CD4-positive, alpha-beta T cell treated with Interleukin-6 at 100 ng/mL for 8 hours (primary cell): ENCODE results near the gene COPRS.

Experiments used
- DNase-seq: peaks from one replicate; pipeline ENCODE4 v3.0.0-alpha.2; 2020; ENCODE audit warnings: mixed read lengths, low spot score

COPRS gene, protein sequence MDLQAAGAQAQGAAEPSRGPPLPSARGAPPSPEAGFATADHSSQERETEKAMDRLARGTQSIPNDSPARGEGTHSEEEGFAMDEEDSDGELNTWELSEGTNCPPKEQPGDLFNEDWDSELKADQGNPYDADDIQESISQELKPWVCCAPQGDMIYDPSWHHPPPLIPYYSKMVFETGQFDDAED

DNA sequence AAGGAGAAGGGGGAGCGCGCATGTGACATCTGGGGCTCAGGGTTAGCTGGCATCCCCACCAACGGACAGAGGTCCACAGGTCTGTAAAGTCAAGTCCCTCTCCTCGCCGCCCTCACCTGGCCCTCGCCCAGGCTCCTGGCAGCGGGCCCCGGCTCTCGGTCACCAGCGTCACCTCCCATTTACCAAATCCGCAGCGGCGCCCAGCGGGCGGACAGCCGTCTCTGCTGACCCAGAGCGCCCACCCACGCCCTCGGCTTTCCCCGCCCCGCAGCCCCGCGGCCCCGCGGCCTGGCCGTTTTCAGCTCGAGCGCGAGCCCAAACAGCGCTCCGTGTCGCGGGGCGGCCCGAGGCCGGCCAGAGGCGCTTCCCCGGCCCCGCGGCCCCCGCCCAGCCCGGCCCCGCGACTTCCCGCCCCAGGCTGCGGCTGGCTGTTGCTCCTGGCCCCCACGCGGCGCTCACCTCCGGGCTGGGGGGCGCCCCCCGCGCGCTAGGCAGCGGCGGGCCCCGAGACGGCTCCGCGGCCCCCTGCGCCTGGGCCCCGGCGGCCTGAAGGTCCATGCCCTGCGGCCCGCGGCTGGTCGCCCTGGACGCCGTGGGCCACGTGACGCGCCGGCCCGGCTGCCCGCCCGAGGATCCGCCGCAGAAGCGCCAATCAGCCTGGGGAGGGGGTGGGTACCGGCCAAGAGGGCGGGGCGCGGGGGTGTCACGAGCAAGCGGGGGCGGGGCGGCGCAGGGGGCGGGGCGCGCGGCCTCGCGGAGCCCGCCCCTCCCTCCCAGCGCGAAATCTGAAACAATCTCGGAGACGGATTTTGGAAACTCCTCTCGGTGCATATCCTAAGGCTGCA lies at the start of gene COPRS:
COPRS (minus strand) TSS at position 603 of the 845 bp plus-strand sequence; CDS start at position 558, 45 bp downstream.
- peak; percentile 83 for DNase-seq

DNA sequence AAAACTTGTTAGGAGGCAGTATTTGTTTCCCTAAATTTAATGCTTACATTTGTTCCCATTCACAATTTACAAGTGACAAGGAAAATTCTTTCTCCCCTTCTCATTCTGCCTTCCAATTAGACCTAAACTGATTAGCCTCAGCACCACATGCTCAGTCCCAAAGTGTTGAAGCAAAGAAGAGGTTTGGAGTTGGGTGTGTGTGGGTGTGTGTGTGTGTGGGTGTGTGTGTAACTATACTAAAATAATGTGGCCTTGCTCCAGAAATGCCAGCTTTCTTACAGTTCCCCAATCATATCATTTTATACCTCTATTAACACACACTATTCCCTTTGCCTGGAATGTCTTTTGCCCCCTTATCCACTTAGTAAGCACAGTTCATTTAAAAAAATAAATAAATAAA lies 49.3 kb upstream of the COPRS start:
- DNase-seq: no peak

DNA sequence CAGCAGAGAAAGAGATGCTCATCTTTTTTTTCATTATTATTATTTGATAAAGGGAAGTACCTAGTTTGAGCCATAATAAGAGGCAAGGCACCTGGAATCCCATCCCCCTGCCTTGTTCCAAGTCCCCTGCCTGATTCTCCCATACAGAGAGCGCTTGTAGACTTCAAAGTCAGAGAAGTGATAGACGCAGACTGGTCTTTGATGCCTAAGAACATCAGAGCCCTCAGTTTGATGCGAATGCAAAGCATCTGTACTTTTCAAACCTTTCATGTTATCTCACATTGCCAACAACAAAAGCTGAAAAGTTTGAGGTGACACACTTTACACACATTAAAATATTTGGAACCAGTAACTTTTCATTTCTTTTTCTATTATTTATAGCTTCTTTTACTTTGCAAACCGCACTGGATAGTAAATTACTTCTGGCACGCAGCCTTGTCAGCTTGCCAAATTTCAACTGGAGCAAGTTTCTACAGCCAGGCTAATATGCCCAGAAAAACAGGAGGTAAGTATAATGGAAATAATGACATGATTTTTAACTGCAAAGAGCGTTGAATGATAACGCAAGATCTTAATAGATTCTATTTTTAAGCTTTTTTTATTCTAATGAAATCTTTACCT lies 48.4 kb upstream of the COPRS start:
- no peak for DNase-seq

DNA sequence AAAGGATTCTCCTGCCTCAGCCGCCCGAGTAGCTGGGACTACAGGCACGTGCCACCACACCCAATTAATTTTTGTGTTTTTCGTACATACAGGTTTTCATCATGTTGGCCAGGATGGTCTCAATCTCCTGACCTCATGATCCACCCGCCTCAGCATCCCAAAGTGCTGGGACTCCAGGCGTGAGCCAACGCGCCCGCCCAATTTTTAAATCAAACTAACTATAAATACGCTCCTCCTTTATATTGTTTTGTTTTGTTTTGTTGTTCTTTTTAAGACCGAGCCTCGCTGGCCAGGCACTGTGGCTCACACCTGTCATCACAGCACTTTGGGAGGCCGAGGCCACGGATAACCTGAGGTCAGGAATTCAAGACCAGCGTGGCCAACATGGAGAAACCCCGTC lies 44.4 kb upstream of the COPRS start:
- DNase-seq: no peak

DNA sequence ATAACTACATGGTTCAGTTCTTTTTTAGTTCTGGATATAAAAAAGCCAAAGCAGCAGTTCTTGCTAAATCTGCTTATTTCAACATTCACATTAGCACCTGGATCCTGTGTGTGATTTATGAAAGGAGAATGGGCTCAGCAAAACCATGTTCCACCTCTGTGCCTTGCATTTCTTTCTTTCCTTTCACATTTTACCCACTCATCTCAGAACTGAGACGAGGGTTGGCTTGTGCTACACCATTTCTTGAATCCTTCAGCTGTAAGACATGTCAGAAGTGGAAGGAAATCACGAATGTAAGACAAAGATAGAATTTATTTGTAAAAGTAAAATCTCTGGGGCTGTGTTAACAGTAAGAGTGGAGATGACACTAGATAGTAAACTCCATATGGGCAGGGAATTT lies 43.6 kb upstream of the COPRS start:
- DNase-seq: no peak

DNA sequence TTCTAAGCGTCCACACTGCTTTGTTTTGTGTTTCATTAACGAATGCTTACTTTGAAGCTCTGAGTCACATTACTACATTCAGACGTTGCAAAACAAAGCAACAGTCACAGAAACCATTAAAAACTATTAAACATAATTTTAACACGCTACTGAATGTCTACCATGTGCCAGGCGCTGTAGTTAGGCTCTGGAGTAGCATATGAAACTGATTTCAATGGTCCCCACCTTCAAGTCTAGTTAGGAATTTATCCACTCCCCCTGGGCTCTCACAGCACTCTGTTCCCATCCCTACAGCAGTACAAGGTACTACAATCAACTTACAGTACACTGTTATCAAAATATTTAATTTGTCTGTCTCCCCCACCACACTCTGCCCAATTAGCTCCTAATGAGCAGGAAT lies 41.8 kb upstream of the COPRS start:
- DNase-seq: no peak

DNA sequence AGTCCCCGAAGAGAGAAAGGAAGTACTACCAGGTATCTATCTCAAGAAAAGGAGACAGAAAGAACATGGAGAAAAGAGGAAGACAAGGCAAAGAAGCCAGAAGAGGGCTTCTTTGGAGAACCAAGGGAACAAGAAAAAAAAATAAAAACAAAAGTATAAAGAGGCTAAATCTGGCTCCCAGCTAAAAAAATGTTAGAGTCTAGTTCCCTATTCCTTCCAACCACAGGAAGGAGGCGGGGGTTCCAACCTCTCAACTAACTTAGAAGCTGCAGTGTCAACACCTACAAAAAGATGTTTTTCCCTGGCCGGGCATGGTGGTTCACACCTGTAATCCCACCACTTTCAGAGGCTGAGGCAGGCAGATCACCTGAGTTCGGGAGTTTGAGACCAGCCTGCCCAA lies 29.1 kb upstream of the COPRS start:
- no peak for DNase-seq

DNA sequence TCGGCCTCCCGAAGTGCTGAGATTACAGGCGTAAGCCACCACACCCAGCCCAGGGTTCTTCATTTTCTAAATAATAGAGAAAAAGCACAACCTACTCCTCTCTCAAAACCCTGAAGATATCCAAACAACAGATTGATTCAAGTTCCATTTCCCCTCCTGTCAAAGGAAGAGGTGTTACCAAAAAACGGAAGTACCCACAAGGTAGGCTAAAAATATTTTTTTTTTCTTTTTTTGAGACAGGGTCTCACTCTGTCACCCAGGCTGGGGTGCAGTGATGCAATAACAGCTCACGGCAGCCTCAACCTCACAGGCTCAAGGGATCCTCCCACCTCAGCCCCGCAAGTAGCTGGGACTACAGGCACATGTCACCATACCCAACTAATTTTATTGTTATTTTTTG lies 23.5 kb upstream of the COPRS start:
- no peak for DNase-seq

DNA sequence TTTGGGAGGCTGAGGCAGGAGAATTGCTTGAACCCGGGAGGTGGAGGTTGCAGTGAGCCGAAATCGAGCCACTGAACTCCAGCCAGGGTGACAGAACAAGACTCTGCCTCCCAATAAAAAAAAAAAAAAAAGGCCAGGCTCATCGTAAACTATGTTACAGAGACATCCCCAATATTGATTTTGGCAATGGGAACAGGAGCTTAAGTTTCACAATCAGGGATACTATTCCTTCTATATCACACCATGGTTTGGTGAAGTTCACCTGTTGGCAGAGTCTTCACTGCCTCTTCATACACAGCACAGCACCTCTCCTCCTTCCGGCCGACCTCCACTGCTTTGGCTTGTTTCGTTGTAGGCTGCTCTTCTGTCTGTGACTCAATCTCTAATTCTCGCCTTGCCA lies 21.3 kb upstream of the COPRS start:
- no peak for DNase-seq

DNA sequence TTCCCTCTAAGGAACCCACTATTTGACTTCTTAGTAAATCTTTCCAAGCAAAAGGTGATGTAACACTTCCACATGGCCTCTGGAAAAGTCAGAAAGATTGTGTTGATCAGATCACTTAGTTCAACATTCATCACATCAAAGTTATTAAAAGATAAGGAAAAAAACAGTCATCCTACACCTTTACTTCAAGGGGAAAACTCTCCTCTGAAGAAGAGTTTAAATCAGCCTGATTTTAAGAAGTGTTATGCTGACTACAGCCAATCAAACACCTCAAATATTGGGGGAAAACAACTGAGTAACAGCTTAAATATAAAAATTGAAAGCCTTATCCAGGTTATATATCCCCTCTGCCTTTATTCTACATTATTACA lies 19.6 kb upstream of the COPRS start:
- DNase-seq: no peak

DNA sequence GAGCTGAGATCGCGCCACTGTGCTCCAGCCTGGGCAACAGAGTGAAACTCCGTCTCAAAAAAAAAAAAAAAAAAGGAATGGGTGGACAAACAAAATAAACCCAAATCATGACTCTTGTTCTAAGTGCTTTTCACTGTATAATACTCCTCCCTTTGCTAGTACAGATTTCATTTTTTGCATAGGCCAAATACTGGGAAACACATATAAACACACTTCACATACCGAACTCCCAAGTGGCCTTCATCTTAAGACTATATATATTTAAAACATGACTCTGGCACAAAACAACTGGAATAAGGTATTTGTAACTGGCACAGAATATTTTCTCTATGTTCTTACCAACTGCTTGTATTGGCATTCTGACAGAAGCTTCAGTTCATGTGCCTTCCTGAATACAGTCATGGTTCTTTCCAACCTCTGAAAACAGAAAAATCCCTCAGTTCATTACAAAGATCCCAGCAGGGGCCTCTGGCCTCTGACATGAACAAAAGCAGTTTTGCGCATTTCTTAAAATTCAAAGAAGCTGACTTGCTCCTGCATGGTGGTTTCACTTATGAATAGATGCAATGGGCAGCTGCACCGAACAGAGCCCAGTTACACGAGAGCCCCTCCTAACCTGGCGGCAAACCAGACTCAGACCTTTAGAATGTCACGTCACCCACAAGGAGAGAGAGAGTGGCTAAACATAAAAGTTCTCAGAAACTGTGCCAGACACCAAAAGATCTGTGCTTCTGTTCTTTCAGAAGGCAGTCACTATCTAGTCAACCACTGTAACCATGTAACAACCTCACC lies 19.1 kb upstream of the COPRS start:
- DNase-seq: no peak

DNA sequence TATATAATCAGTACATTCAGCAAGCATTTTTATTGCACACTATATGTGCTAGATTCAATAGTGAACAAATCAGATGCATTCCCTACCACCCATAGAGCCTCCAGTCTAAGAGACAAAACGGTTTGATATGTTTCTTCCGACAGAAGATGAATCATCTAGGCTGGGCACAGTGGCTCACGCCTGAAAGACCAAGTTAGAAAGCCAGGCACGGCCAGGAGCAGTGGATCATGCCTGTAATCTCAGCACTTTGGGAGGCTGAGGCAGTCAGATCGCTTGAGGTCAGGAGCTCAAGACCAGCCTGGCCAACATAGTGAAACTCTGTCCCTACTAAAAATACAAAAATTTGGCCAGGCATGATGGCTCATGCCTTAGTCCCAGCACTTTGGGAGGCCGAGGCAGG lies 18.3 kb upstream of the COPRS start:
- no peak for DNase-seq

DNA sequence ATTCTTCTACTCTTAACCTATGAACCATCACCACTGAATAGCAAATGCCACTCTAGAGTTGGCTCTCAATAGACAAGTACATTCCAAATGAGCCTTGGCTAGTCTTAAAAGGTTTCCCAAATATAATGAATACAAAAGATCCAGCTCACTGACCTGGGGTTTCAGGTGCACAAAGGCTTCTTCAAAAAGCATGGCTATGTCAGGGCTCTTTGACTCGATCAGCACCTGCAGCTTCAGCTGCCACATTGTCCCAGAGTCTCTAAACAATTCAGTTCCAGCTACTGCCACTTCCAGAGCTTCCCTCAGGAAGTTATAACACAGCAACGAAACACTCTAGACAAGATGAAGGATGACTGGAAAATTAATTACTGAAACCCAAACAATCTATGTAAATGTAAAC lies 16.0 kb upstream of the COPRS start:
- DNase-seq: no peak

DNA sequence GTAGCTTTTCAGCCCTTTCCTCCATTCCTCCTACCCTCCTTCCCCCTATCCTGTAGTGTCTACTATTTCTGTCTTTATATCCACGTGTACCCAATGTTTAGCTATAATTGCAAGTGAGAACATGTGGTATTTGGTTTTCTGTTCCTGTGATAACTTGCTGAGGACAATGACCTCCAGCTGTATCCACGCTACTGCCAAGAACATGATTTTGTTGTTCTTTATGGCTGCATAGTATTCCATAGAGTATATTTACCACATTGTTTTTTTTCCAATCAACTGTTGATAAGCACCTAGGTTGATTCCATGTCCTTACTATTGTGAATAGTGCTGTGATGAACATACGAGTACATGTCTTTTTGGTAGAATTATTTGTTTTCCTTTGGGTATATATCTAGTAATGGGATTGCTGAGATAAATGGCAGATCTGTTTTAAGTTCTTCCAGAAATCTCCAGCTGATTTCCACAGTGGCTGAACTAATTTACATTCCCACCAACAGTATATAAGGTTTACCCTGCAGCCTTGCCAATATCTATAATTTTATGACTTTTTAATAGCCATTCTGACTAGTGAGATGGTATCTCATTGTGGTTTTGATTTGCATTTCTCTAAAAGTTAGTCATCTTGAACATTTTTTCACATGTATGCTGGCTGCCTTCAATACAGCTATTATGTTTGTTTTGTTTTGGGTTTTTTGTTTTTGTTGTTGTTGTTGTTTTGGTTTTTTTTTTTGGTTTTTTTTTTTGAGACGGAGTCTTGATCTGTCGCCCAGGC lies 10.9 kb upstream of the COPRS start:
- no peak for DNase-seq

DNA sequence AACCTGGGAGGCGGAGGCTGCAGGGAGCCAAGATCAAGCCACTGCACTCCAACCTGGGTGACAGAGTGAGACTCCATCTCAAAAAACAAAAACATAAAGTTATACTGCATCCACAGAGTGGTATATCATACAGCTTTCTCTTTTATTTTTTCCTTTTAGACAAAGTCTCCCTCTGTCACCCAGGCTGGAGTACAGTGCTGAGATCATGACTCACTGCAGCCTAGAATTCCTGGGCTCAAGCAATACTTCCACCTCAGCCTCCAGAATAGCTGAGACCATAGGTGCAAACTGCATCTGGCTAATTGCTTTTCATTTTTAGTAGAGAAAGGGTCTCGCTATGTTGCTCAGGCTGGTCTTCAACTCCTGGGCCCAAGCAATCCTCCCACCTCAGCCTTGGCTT lies 10.0 kb upstream of the COPRS start:
- DNase-seq: no peak

DNA sequence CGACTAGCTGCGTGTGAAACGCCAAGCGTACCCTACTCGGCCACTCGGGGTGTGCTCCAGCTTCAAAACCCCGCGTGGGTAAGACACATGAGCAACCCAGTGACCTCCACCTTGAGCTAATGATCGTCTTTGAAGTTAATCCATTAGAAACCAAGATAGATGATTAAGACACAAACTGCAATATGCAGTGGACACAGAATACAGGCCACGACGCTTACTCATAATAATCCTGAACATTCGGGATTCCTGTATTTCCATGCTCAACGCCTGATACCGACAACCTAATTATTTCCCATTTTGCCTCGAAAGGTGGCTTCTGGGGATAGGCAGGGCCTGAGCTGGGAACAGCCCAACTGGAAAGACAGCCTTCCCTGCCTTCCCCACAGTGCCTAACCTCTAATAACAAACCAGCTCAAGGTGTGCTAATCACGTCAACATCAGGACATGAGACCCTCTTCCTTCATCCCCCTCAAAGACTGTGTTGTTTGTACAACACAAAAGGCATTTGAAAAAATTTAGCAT lies 504 bp upstream of the COPRS start:
- no peak for DNase-seq

DNA sequence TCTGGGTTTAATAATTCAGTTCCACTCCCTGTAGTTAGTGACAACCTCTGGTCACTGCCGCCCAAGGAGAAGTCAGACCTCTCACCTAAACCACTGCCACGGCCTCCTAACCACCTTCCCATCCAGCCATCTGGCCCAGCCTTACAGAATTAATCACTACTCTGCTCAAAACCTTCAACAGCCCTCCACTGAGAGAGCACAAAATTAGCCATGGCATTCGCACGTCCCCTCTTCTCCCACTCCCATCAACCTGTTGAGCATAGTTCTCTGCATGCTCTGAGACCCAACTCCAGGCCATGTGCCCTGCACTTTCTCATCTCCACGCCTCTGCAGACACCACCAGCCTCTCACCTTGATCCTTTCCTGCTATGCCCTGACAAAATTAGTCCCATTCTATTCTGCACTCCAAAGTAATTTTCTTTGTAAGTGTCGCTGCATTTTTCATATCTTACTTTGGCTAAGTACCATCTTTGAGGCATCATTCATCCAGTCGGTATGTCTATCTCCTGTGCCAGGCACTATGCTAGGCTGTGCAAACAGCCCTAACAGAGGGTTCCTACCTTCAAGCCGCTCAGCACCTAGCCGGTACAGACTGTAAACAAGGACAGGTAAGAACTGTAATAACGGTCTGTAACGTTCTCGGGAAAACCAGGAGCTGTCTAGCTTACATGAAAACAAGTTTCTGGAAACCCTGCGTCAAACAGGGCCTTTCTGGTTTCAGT lies 963 bp downstream of the COPRS start:
- DNase-seq: no peak

DNA sequence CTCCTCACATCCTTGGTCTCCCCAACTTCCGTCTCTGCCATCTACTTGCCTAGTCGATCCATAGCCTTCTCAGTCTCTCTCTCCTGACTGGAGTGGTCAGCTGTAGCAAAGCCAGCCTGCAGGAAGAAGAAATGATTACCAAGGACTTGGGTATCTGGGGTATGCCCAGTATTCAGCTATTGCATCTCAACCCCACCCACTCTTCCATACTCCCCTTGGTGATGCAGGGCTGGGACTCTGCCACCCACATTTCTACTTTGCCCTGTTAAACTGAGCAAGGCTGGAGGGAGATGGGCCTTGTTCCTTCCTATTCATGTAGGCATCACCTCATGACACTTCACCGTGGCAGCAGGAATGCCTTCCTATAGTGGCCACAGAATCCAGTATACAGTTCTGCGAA lies 2.3 kb downstream of the COPRS start:
- no peak for DNase-seq

DNA sequence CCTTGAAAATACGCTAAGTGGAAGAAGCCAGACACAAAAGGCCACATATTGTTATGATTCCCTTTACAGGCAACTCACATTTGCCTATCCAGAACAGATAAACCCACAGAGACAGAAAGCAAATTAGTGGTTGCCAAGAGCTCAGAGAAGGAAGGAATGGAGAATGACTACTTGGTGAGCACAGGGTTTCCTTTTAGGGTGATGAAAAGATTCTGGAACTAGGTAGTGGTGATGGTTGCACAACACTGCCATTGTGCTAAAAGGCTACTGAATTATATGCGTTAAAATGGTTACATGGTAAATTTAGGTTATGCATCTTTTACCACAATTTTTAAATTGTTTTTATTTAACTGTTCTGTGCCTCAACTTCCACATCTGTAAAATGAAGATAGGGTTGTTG lies 4.4 kb downstream of the COPRS start:
- DNase-seq: no peak

DNA sequence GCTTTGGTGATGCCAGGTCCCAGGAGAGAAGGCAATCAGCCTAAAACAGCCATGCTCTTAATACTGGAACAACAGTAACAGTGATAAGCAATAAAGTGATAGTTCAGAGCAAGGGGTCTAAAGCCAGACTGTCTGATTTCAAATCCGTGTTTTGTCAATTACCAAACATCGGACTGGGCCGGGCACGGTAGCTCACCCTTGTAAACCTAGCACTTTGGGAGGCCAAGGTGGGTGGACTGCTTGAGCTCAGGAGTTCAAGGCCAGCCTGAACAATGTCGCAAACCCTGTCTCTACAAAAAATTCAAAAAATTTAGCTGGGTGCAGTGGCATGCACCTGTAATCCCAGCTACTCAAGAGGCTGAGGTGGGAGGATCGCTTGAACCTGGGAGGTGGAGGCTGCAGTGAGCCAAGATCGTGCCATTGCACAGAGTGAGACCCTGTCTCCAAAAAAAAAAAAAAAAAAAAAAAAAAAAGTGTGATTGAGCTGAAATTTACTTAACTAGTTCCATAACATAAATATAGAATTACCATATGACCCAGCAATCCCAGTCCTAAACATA lies 5.1 kb downstream of the COPRS start:
- no peak for DNase-seq

DNA sequence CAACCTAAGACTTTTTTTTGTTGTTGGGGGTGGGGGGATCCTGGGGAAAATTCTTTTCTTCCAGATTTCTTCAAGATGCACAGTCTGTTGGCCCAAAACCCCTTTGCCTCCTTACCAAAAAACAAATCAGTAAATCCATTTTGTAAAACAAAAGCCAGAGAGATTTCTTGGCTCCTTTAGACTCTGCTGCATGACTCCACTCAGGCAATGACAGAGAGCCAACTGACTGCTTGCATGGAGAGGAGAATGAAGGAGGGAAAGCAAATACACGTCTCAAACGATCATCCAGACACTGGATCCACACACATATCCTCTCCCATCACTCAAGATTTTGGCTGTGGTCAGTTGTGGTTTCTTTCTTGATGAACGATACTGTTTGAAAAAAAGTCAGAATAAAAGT lies 13.8 kb downstream of the COPRS start:
- DNase-seq: no peak
